HG02588 (cell line): ENCODE results near the gene SYTL2.
"Not testable (repeated sequence)": the region's sequence is repeated elsewhere in the genome, so short reads cannot be mapped to it uniquely, and the experiment has no call there.

Experiments used
- ATAC-seq: cut with Tn5 transposase; IDR thresholded peaks from one replicate; pipeline ENCODE4 v1.9.1; 2021; ENCODE audit warnings: mild to moderate bottlenecking, moderate library complexity; ENCODE audit not compliant: unreplicated experiment

Gene SYTL2

GRCh38 chr11:85799142-85799541, 11.8 kb downstream of the SYTL2 start:
- no peak for ATAC-seq

- no peak for ATAC-seq
Measured at GRCh38 chr11:85798361-85798760, 12.6 kb downstream of the SYTL2 start.

GRCh38 chr11:85795712-85796487, 15.0 kb downstream of the SYTL2 start:
- no peak for ATAC-seq

GRCh38 chr11:85791409-85791990, 19.4 kb downstream of the SYTL2 start:
- no peak for ATAC-seq

GRCh38 chr11:85787809-85788760, 22.9 kb downstream of the SYTL2 start:
- ATAC-seq, result no peak

GRCh38 chr11:85787168-85787567, 23.8 kb downstream of the SYTL2 start:
- ATAC-seq, result no peak

- ATAC-seq, result no peak
Measured at GRCh38 chr11:85784480-85785265, 26.3 kb downstream of the SYTL2 start.

- ATAC-seq, result no peak
Measured at GRCh38 chr11:85783758-85784157, 27.2 kb downstream of the SYTL2 start.

GRCh38 chr11:85780780-85781517, 30.0 kb downstream of the SYTL2 start:
- ATAC-seq, result not testable (repeated sequence)

GRCh38 chr11:85779956-85780640, 30.8 kb downstream of the SYTL2 start:
- no peak for ATAC-seq

GRCh38 chr11:85777603-85777972, 33.4 kb downstream of the SYTL2 start:
- ATAC-seq, result not testable (repeated sequence)

- no peak for ATAC-seq
Measured at GRCh38 chr11:85776951-85777602, 33.9 kb downstream of the SYTL2 start.

- ATAC-seq, result no peak
Measured at GRCh38 chr11:85774256-85775101, 36.5 kb downstream of the SYTL2 start.

- ATAC-seq, result no peak
Measured at GRCh38 chr11:85772695-85773094, 38.2 kb downstream of the SYTL2 start.

GRCh38 chr11:85771568-85771967, 39.4 kb downstream of the SYTL2 start:
- ATAC-seq, result no peak

- ATAC-seq, result no peak
Measured at GRCh38 chr11:85769771-85770170, 41.2 kb downstream of the SYTL2 start.

- peak; percentile 65 for ATAC-seq
Measured at GRCh38 chr11:85768473-85769146, 42.3 kb downstream of the SYTL2 start.
